ENCODE results near the gene LIMK2.
A peak's percentile ranks its signal among the peaks of the same experiment; 100 is the strongest.
"Not testable (repeated sequence)": the region's sequence is repeated elsewhere in the genome, so short reads cannot be mapped to it uniquely, and the experiment has no call there.

The LIMK2 gene

GRCh38 chr22:31244046-31244942, 32.2 kb downstream of the LIMK2 start:
- no peak for DNase-seq (ENCODE audit: low read depth in 2 of 2)

GRCh38 chr22:31244943-31245451, 32.9 kb downstream of the LIMK2 start:
- DNase-seq (ENCODE audit: low read depth in 2 of 2): no peak

GRCh38 chr22:31245998-31246397, 33.9 kb downstream of the LIMK2 start:
- DNase-seq (ENCODE audit: low read depth in 2 of 2): not testable (repeated sequence)

- no peak for DNase-seq (ENCODE audit: low read depth in 2 of 2)
Observed at GRCh38 chr22:31246687-31247086, 34.6 kb downstream of the LIMK2 start.

GRCh38 chr22:31247726-31248125, 35.6 kb downstream of the LIMK2 start:
- no peak for DNase-seq (ENCODE audit: low read depth in 2 of 2)

GRCh38 chr22:31248138-31248745, 36.1 kb downstream of the LIMK2 start:
- peak; percentile 37 to 39 for DNase-seq (ENCODE audit: low read depth in 2 of 2)

- DNase-seq (ENCODE audit: low read depth in 2 of 2): no peak
Observed at GRCh38 chr22:31248965-31249958, 37.2 kb downstream of the LIMK2 start.

GRCh38 chr22:31250740-31251600, 38.9 kb downstream of the LIMK2 start:
- no peak for DNase-seq (ENCODE audit: low read depth in 2 of 2)

- no peak for DNase-seq (ENCODE audit: low read depth in 2 of 2)
Observed at GRCh38 chr22:31253949-31254348, 41.9 kb downstream of the LIMK2 start.

- no peak for DNase-seq (ENCODE audit: low read depth in 2 of 2)
Observed at GRCh38 chr22:31259798-31260473, 47.8 kb downstream of the LIMK2 start.

GRCh38 chr22:31260474-31260856, 48.4 kb downstream of the LIMK2 start:
- DNase-seq (ENCODE audit: low read depth in 2 of 2): no peak

- no peak for DNase-seq (ENCODE audit: low read depth in 2 of 2)
Observed at GRCh38 chr22:31262312-31263133, 50.4 kb downstream of the LIMK2 start.

- no peak for DNase-seq (ENCODE audit: low read depth in 2 of 2)
Observed at GRCh38 chr22:31263896-31264640, 52.0 kb downstream of the LIMK2 start.

GRCh38 chr22:31268281-31268680, 56.2 kb downstream of the LIMK2 start:
- no peak for DNase-seq (ENCODE audit: low read depth in 2 of 2)

GRCh38 chr22:31269892-31270579, 57.9 kb downstream of the LIMK2 start:
- no peak for DNase-seq (ENCODE audit: low read depth in 2 of 2)

- DNase-seq (ENCODE audit: low read depth in 2 of 2): no peak
Observed at GRCh38 chr22:31271026-31271425, 58.9 kb downstream of the LIMK2 start.

- no peak for DNase-seq (ENCODE audit: low read depth in 2 of 2)
Observed at GRCh38 chr22:31271485-31271884, 59.4 kb downstream of the LIMK2 start.
